D721Med (cell line): ENCODE results near the gene BCR.
A peak's percentile ranks its signal among the peaks of the same experiment; 100 is the strongest.

Source experiments
- DNase-seq: peaks from one replicate; pipeline ENCODE4 v3.0.0; 2011; ENCODE audit warnings: low spot score; ENCODE audit not compliant: insufficient read length
- FAIRE-seq: peaks from 2 replicates; lab custom pipeline; 2011; peaks lifted over from hg19 to GRCh38; lab: Jason Lieb, UNC
- TF ChIP-seq, protein P1 (sequence below): IDR thresholded peaks from 2 replicates; pipeline ENCODE4 v1.5.1; 2012; ENCODE audit warnings: mild to moderate bottlenecking, control low read depth; ENCODE audit not compliant: insufficient read depth; ENCODE audit errors: missing control alignments

BCR gene

DNA sequence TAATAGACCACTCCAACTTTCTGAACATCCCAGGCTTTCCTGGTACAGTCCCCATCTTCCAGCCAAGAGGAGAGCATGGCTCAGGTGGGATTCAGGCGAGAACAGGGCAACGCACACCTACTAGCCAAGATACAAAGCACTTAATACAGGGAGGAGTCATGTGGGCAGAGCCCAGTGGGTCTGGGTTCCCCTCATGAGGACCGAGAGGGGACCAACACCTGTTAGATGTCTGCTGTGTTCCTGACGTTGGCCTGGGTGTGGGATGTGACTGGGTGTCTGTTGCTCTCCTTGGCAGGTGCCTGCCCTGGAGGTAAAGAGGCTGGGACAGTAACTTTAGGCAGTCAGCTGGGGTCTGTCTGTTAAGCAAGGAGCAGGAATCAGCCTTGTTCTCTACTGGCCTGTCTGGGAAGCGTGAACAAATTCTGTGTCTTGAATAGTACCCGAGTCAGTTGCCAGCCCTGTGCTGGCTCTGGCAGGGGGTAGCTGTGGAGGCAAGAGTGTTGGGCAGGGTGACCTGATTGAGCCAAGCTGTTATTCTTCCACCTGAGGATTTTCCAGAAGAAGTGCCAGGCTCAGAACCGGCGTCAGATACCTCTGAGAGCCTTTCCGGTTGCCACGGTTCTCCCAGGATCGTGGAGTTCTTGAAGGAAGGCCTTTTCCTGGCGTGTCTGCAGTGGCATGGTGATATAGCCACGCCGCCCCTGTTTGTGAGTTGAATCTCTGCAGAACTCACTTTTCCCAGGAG is 56.3 kb downstream of the BCR start:
- FAIRE-seq: no peak
- no peak for DNase-seq
- TF ChIP-seq, protein P1, sequence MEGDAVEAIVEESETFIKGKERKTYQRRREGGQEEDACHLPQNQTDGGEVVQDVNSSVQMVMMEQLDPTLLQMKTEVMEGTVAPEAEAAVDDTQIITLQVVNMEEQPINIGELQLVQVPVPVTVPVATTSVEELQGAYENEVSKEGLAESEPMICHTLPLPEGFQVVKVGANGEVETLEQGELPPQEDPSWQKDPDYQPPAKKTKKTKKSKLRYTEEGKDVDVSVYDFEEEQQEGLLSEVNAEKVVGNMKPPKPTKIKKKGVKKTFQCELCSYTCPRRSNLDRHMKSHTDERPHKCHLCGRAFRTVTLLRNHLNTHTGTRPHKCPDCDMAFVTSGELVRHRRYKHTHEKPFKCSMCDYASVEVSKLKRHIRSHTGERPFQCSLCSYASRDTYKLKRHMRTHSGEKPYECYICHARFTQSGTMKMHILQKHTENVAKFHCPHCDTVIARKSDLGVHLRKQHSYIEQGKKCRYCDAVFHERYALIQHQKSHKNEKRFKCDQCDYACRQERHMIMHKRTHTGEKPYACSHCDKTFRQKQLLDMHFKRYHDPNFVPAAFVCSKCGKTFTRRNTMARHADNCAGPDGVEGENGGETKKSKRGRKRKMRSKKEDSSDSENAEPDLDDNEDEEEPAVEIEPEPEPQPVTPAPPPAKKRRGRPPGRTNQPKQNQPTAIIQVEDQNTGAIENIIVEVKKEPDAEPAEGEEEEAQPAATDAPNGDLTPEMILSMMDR: no peak

DNA sequence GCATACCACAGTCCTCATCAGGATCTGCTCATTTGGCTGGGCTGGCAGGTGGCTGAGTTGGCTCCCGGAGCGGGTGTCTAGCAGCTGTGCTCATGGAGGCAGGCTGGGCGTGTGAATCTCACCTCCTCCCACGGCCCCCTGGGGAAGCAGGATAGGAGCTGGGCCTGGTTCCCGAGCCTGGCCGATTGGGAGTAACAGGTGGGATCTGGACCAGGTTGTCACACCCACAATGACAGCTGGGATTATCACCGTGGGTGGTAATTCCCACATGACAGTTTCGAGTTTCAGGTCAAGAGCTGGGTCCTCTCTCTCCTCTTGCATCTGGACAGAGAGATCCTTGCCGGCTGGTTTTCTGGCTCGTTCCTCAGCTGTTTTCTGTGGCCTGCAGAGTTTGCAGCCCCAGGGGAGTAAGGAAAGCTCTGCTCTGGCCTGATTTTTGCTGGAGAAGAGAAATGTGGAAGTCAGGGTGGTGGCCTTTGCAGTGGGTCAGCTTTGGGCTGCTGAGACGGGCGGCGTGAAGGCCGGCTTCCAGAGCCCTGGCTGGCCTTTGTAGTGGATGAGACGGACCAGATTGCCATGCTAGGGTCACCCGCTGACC is 57.0 kb downstream of the BCR start:
- TF ChIP-seq, protein P1: no peak
- DNase-seq (no peak), FAIRE-seq (no peak)

DNA sequence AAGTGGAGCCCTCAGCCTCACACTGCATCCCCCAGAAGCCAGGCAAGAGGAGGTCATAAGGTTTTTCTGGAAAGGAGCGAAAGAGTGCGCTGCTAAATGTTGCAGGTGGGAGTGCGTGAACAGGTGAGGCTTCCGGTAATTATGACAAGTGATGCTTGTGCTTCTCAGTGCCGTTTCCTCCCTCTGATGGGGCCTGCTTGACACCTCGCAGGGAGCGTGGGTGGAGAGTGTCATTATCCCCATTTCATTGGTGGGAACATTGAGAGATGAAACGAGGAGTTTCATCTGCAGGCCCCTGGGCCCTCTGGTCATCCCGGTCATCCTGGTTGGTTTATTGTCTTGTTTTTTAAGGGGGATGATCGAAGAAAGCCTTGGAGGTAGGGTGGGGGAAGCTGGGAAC is 57.5 kb downstream of the BCR start:
- TF ChIP-seq, protein P1: no peak
- DNase-seq (no peak), FAIRE-seq (no peak)

GRCh38 chr22:23238707-23239106 is 58.4 kb downstream of the BCR start:
- FAIRE-seq: no peak
- TF ChIP-seq, protein P1: no peak

GRCh38 chr22:23239429-23239828 is 59.1 kb downstream of the BCR start:
- TF ChIP-seq, protein P1: no peak
- FAIRE-seq (no peak), DNase-seq (no peak)

More at GRCh38 chr22:23238707-23239106, 58.4 kb downstream of the BCR start:
- DNase-seq: no peak

GRCh38 chr22:23240639-23241389 is 60.5 kb downstream of the BCR start:
- FAIRE-seq (no peak), DNase-seq (no peak)

More at GRCh38 chr22:23240639-23241389, 60.5 kb downstream of the BCR start:
- TF ChIP-seq, protein P1: peak; percentile 43
